Inferior parietal cortex (tissue), 1 donor: ENCODE results near the gene ADAMTSL1.

Experiments used
- DNase-seq: peaks from one replicate; pipeline ENCODE4 v3.0.0-alpha.2; 2016; ENCODE audit errors: extremely low spot score

Gene ADAMTSL1

DNA sequence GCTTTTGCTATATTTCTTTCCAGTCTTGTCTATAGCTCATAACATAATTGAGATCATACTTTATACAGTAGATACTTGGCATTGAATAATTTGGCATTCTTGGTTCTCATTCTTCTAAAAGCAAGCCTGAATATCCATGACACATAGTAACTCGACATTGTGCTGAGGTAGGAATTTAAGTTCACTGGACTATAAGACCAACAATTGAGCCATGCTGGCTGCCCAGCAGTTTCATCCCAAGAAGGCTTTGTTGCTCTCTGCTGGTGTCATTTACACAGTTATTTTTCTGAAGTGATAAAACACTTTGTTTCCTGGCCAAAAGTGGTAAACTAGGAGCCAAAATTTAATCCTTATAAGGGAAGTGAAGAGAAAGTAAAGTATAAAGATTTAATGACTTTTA, 192.0 kb downstream of the ADAMTSL1 start:
- DNase-seq: no peak

DNA sequence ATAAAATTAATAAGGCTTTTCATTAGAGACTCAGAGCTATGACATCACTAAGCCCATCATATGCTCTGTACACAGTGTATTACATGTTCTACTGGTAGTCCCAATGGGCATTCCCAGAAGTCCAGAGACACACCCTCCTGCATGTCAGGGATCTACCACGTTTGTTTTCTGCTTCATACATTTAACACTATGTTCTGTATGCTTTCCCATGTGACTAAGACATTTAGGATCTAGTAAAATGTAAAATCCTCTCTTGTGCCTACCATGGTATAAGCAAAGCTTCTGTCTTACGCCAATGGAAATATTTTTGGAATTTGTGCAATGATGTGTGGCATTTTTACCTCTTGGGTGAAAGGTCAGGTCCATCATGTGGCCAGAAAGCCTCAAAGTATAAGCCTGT, 192.4 kb downstream of the ADAMTSL1 start:
- no peak for DNase-seq

DNA sequence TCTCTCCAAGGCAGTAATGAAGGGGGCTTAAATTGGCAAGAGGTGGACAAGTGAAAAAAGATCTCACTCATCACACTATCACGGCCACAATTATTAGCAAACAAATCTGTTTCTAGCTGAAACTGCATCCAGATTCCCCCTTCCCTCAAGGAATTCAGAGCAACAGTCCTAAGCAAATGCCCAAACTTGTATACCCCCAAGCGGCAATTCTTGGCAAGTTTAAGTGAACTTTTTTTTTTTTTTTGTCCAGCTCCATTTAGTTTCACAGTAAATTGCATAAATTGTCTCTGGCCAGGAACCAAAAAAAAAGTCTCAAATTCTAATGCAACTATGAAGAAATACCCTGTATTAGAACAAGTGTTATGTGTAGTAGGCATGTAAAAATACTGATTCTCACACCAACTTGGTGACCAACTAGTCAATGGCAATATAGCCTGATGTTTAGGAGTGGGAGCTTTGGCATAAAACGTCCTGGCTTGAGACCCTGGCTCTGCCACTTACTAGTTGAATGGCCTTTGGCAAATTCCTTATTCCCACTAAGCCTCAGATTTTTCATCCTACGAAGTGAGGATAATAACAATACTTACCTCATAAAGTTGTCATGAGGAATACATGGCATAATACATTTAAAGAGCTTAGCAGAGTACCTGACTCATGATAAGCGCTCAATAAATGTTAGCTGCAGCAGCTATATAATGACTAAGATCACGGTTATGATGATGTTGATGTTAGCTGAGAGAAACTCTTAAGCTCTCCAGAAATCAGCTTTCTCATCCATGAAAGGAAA, 193.2 kb downstream of the ADAMTSL1 start:
- DNase-seq: no peak

DNA sequence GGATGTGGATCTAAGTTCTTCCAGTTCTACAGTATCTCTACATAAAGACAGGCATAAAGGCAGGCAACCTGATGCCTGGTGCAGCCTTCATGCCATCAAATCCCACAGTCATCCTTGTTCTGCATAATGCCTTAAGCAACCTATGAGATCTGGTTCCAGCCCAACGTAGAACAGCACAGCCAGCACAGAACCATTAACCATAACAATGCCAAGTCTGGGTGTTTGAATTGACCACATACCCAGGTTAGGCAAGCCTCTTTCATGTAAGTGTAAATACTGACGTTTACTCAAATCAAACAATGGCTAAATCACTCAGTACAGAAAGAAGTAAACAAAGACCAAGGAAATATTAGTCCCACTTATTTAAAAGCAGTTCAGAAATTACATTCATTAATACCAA, 195.0 kb downstream of the ADAMTSL1 start:
- no peak for DNase-seq

DNA sequence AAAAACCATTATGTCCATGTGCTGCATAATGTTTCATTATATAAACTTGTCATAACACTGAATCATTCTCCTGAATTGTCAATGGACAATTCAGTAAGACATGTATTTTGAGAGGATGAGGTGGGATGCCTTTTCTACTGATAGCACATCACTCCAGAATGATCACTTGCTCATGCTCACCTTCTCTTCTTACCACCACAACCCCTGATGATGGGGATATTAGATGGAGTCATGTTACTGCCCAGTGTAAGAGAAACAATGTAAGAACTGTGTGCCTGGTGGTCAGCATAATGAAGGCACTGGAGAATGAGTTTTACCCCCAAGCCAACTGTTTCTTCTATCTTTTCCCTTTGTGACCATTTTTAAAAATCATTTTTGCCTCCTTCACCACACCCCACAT, 198.8 kb downstream of the ADAMTSL1 start:
- DNase-seq: no peak

DNA sequence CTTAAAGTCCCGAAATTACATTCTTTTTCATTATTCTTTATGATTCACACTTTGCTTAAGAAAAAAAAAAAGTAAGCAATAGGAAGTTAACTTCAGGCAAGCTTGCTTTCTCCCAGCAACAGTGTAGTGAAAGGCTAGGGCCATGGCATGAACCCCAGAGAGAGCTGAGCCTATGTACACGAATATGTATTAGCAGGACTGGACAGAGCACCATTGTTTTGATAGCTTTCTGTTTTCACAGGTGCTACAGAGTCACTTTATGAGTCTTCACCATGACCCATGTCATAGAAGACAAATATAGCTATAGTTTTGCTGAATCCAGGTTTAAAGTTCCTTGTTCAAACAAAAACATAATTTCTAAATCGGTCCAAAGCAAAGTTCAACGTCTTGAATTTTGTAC, 199.2 kb downstream of the ADAMTSL1 start:
- no peak for DNase-seq

DNA sequence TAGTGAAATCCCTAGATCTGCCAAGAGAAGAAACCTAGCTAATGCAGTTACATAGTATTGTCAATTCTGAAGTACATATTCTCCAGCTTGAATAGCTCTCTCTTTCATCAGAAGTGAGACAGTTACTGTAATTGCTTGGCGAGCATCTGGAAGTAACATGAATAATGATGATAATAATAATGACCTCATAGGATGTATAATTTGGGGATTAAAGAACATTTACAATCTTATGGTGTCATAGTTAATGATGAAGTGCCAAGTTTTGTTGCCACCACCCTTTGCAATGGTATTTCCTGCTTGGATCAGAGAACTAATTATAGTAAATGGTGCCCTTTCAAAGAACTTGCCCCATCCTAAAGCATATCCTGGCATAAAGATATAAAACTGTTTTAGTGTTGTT, 201.4 kb downstream of the ADAMTSL1 start:
- no peak for DNase-seq

DNA sequence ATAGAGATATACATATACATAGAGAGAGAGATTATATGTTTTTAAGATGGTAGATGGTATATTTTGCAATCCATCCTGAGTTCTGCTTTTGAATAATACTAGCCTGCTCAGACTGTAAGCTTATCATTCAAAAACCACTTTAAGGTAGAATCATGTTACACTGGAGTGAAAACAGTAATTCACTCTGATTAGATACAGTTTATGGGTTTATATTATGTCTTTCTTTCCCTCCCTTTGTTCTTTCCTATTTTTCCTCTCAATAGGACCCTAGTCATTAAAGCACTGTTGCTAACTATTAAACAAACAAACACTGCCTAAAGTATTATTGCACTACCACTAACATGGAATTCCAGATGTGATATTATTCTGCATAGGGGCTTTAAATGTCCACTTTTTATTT, 202.0 kb downstream of the ADAMTSL1 start:
- DNase-seq: no peak

DNA sequence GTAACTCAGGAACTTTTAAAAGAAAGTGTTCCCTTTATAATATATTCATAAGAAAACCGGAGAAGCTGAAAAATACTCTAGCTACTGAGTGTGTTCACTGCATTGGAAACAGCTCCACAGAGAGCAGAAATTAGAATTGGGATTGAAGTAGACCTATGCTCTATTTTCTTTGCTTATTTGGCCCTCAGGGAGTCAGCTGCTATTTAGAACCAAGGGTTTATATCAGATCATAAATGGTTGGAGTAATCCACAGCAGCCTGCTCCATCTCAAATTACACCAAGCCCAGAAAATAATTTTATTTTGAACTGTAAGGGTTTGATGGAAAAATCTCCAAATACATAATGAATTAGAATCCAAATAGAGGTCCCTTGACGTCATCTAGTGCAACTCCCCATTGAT, 202.6 kb downstream of the ADAMTSL1 start:
- DNase-seq: no peak

DNA sequence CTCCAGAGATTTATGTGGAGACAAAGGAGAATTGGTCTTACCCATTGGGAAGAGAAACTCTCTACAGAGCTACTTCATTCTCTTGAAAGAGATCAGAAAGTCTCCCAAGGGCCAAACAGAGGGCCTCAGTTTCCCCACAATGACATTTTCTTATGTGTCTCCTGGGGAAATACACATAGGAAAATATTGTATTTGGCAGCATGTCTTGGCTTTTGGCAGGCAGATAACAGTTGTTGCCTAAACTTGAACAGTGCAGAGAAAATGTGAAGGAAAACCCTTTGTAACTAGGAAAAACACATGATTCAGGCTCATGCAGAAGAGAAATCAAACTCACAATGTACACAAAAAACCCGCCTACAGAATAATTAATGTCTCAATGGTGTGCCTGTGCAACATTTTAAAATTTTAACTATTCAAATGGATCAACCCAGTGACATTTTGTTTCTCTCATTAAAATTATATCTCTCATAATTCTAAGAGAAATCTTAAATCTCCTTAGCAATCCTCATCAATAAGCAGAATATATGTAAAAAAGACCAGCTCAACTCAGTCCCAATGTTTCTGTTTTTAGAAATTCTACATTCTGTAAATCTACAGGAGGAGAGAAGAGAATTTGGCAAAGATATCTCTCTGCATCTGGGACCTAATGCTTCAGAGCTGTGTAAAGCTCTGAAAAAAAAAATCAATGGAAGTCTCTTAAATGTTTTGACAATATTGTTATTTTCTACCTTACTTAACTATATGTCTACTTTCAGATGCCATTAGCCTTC, 205.1 kb downstream of the ADAMTSL1 start:
- DNase-seq: no peak

DNA sequence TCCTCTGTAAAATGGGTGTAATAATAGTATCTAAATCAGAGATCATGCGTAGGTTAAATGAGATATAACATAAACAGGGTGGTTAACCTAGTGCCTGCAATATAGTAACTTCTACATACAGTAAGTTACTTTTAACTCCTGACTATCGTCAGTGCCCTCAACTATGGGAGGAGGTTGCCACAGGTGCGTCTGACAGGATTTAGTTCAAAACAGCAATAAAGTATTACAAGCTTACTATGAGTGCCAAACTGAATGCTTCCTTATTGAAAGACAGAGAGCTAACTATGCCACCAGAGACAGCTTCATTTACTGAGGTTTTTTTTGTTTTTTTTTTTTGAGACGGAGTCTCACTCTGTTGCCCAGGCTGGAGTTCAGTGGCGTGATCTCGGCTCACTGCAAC, 209.0 kb downstream of the ADAMTSL1 start:
- DNase-seq: no peak

DNA sequence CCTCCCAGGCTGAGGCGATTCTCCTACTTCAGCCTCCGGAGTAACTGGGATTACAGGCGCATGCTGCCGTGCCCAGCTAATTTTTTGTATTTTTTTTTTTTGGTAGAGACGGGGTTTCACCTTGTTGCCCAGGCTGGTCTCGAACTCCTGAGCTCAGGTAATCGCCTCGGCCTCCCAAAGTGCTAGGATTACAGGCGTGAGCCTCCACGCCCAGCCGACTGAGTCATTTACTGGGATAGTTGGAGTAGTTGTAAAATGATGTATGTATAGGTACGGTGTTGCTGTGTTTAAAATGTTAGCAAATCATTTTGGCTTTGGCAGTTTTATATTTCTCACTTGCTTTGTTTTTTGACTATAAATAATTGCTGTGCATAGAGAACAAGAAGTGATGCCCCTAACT, 209.4 kb downstream of the ADAMTSL1 start:
- DNase-seq: no peak

DNA sequence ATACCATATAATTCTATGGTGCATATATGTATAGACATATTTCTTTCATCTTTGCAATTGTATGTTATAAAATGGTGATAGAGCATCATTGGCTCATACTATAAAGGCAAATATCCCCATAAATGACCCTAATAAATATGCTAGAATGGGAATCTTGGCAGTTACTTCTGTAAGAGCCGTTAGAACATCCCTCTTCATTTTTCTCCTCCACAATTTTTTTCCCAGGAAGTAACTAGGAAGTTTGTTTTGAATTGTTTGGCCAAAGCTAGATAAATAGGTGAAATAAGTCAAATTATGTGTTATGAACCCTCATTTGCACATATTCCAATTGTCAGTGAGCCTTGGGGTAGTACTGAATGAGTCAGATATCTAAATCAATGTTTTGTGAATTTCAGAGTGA, 209.9 kb downstream of the ADAMTSL1 start:
- no peak for DNase-seq

DNA sequence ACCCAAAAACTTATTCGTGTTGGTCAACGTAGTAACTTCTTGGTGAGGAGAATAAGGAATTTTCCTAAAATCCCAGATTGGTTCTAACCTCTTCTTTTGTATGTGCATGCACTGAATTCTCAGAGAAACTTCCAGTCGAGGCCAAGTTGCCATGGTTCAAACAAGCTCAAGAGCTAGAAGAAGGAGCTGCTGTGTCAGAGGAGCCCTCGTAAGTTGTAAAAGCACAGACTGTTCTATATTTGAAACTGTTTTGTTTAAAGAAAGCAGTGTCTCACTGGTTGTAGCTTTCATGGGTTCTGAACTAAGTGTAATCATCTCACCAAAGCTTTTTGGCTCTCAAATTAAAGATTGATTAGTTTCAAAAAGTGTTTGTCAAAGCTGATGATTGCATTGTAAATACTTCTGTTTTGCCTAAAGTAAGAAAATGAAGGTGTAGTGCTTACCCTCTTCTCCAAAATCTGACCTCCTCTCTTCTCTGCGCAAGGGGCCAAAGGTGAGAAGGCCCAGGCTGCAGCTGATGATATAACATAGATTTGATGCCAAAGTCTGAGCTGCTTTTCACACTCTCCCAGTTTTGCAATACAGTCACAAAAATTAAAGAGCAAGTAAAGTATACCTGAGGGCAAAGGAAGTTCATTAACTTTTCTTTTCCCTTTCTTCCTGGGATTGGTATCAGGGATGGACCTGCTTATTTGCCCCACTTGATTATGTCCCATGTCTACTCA, 210.8 kb downstream of the ADAMTSL1 start:
- DNase-seq: no peak

DNA sequence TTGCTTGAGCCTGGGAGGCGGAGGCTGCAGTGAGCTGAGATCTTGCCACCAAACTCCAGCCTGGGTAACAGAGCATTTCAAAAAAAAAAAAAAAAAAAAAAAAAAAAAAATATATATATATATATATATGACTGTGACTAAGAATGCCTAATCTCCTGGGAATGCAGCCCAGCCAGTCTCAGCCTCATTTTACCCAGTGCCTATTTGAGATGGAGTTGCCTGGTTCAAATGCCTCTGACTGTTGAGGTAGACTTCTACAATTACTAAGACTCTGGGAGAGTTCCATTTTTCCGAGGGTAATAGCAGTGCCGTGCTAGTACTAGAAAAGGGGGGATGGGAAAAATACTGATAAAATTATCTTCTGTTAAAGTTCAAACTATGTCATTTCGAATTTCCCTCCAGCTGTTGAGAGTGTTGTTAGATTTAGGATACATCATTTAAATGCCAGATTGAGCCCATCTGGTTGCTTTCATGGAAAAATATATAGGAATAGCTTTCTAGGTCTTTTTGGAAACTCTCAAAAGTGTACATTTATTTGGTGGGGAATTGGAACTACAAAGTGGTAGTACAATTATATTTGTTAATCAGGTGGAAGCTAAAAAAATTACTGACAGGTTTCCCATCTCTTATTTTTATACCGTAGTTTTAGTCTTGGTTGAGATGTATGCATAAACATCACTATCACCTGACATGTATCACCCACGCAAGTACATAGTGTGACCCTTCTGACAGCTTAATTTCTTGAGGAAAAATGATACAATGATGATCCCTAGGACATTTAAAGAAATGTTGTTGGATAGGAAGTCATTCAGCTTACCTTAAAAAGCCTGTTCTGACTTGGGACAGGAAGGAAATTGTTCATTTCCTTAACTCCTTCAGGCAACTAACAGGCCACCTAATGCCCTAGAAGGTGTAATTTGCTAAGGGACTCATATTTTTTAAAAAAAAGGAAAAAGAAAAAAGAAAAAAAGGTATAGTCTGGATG, 214.9 kb downstream of the ADAMTSL1 start:
- DNase-seq: no peak

DNA sequence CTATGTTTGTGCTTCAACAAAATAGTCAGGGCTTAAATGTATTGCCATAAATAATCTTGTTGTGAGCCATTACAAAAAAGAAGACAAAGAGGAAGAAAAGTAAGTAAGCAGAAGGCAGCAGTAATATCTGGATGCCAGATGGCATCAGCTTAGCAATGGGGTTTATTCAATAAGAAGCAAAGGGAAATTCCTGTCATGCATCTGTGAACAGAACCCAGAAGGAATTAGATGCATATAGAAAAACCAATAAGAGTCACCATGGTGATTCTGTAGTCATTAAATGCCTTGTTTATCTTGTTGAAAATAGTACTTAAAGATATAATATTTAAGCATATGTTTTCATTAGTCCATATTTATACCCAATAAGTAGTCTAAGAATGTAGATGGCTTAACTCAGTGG, 216.0 kb downstream of the ADAMTSL1 start:
- DNase-seq: no peak

DNA sequence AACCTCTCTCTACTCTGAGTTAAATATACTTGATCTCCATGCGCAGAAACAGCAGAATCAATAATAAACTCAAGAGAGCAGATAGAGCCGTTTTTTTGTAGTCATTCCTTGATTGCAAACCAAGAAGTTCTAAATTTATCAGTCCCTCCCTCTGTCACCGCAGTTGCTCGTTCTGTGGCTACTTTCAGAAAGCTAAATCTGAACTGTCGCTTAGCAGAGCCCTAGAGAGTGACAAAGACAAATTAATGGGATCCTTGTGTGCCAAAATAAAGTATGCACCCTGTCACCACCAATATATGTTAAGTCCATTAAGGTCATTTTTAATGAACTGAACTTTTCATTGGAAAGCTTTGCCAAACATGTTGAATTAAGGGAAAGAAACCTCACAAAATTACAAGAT, 218.3 kb downstream of the ADAMTSL1 start:
- DNase-seq: no peak

DNA sequence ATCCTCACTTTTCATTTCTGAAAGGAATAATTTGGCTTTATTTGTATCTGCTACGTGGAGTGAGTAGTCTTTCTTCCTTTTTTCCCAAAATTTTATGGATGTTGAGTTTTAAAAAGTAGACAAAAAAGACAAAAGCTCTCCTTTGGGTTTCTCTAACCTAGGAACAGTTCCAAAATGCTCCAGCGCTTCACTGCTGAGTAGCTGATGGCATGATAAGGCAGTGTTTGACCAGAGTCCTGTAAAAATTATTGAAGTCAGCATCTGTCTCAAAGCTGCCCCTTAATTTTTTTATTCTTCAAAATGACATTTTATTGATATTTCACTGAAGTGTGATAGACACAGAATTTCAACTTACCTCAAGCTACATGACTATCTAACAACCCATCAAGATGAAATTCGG, 219.0 kb downstream of the ADAMTSL1 start:
- no peak for DNase-seq

DNA sequence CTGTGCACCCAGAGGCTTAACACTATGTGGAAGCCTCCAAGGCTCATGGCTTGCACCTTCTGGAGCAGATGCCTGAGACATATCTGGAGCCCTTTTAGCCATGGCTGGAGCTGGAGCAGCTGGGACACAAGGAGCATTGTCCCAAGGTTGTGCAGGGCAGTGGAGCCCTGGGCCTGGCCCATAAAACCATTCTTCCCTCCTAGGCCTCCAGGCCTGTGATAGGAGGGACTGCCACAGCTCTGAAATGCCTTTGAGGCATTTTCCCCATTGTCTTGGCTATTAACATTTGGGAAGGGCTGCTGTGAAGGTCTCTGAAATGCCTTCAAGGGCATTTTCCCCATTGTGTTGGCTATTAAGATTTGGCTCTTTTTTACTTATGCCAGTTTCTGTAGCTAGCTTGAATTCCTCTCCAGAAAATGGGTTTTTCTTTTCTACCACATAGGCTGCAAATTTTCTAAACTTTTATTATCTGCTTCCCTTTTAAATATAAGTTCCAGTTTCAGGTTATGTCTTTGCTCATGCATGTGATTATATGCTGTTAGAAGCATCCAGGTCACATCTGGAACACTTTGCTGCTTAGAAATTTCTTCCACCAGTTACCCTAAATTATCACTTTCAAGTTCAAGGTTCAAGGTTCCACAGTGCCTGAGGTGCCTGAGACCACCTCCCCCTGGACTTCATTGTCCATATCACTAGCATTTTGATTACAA, 221.2 kb downstream of the ADAMTSL1 start:
- DNase-seq: no peak

DNA sequence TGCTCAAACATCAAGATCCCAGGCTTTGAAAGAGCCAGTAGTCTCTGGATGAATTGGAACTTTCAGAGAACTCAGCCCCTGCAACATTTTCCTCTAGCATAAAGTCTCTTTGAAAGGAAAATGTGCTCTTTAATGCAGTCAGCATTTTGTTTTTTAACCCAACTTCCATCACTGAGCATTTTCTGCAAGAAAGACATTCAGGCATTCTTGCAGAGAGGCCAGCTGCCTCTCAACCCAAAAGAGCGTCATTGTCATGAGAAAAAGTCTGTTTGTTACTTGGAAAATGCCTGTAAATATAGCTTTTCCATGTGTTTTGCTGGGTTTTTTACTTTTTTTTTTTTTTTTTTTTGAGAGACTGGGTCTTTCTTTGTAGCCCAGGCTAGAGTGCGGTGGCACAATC, 225.0 kb downstream of the ADAMTSL1 start:
- DNase-seq: no peak

DNA sequence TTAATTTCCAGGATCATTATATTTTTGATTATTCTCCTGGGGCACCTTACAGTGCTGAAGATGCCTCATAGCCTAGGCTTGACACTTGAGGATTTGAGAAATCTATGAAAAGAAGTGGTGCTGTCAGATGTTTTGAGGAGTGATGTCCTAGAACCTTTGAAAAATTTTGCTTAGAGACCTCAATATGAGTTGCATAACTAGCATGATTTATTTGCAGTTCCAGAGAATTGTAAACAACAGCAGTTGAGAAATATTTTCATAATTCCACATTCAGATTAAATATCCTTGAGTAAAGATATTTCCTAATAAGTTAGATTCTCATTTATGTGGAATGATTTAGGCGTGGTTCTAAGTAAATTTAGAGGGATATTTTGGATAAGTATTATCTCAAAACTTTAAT, 225.8 kb downstream of the ADAMTSL1 start:
- no peak for DNase-seq
